G401 (cell line): ENCODE results near the gene SUSD3. TPM values are rescaled to one million over a fixed set of nuclear protein-coding genes. Genes with fewer than 3 reads are reported as not detected.
"Not testable (repeated sequence)": the region's sequence is repeated elsewhere in the genome, so short reads cannot be mapped to it uniquely, and the experiment has no call there.

ENCODE experiments used
- DNase-seq: peaks from one replicate; pipeline ENCODE4 v3.0.0-alpha.2; 2015; ENCODE audit warnings: low spot score
- in situ Hi-C: cut with HindIII; loops from 2 replicates; pipeline ENCODE4 v1.10.0; 2016; ENCODE audit warnings: low sequenced_read_pairs, mixed read lengths
- total RNA-seq: library from RNA; depleted of rRNA; stranded (reverse); fragments of >200 nt; shearing (Covaris generic); gene quantifications from 2 replicates; pipeline ENCODE4 v1.2.3, GENCODE V29; 2014

Gene SUSD3
- total RNA-seq, 1 experiment from 2014 or later: not detected

- peak; percentile 38 for DNase-seq
- in situ Hi-C loops: no loop called here
Observed at GRCh38 chr9:93097511-93098201, 39.2 kb downstream of the SUSD3 start.

- DNase-seq: peak; percentile 87
- in situ Hi-C loops: no loop called here
Observed at GRCh38 chr9:93098236-93098946, 39.9 kb downstream of the SUSD3 start.

GRCh38 chr9:93099551-93100275 lies 41.2 kb downstream of the SUSD3 start:
- in situ Hi-C loops: loop anchor here (10.0 kb wide), 1 partner anchor 55 kb away; no protein-coding TSS in a partner anchor
- DNase-seq: peak; percentile 70

GRCh38 chr9:93100276-93100636 lies 41.8 kb downstream of the SUSD3 start:
- no peak for DNase-seq
- in situ Hi-C loops: loop anchor here (10.0 kb wide), 1 partner anchor 55 kb away; no protein-coding TSS in a partner anchor

GRCh38 chr9:93101086-93101485 lies 42.6 kb downstream of the SUSD3 start:
- in situ Hi-C loops: loop anchor here (10.0 kb wide), 1 partner anchor 54 kb away; no protein-coding TSS in a partner anchor
- not testable (repeated sequence) for DNase-seq

- DNase-seq: no peak
- in situ Hi-C loops: loop anchor here (10.0 kb wide), 1 partner anchor 49 kb away; no protein-coding TSS in a partner anchor
Observed at GRCh38 chr9:93105620-93106019, 47.1 kb downstream of the SUSD3 start.

GRCh38 chr9:93107151-93107824 lies 48.8 kb downstream of the SUSD3 start:
- in situ Hi-C loops: loop anchor here (10.0 kb wide), 1 partner anchor 48 kb away; no protein-coding TSS in a partner anchor
- DNase-seq: no peak

GRCh38 chr9:93107825-93108161 lies 49.3 kb downstream of the SUSD3 start:
- in situ Hi-C loops: loop anchor here (10.0 kb wide), 1 partner anchor 47 kb away; no protein-coding TSS in a partner anchor

GRCh38 chr9:93108291-93109041 lies 50.0 kb downstream of the SUSD3 start:
- in situ Hi-C loops: loop anchor here (10.0 kb wide), 1 partner anchor 46 kb away; no protein-coding TSS in a partner anchor

More at GRCh38 chr9:93107825-93108161, 49.3 kb downstream of the SUSD3 start:
- no peak for DNase-seq

GRCh38 chr9:93110311-93110855 lies 51.9 kb downstream of the SUSD3 start:
- in situ Hi-C loops: no loop called here
- no peak for DNase-seq

More at GRCh38 chr9:93108291-93109041, 50.0 kb downstream of the SUSD3 start:
- DNase-seq: no peak

- DNase-seq: no peak
- in situ Hi-C loops: no loop called here
Observed at GRCh38 chr9:93111001-93111370, 52.5 kb downstream of the SUSD3 start.

- in situ Hi-C loops: no loop called here
- no peak for DNase-seq
Observed at GRCh38 chr9:93111371-93112115, 53.0 kb downstream of the SUSD3 start.

GRCh38 chr9:93112116-93112863 lies 53.8 kb downstream of the SUSD3 start:
- in situ Hi-C loops: no loop called here
- DNase-seq: no peak

- no peak for DNase-seq
- in situ Hi-C loops: no loop called here
Observed at GRCh38 chr9:93112864-93113389, 54.4 kb downstream of the SUSD3 start.

- in situ Hi-C loops: no loop called here
- no peak for DNase-seq
Observed at GRCh38 chr9:93114169-93114983, 55.9 kb downstream of the SUSD3 start.

GRCh38 chr9:93114984-93115335 lies 56.5 kb downstream of the SUSD3 start:
- DNase-seq: no peak
- in situ Hi-C loops: no loop called here
